IMR-90 (cell line): ENCODE results near the gene MLKL. TPM values are rescaled to one million over a fixed set of nuclear protein-coding genes. Genes with fewer than 3 reads are reported as not detected.
A peak's percentile ranks its signal among the peaks of the same experiment; 100 is the strongest.

Source experiments
- ATAC-seq: fragments of 200-7000 bp; cut with Tn5 transposase; 2 replicates; pipeline ENCODE4 v1.9.1; 2020; ENCODE audit warnings: low read depth, mild to moderate bottlenecking, moderate library complexity
- BruUV-seq: library from RNA; stranded (reverse); fragments of 400-500 nt; replicated peaks from 2 replicates; lab custom pipeline; 2021; lab: Mats Ljungman, UMichigan
- CTCF ChIA-PET: fragments of 300-600 bp; formaldehyde crosslinking; extraction: SDS; loops from one replicate; lab custom pipeline; 2021; ENCODE audit warnings: antibody characterized with exemption; lab: Yijun Ruan, JAX
- POLR2A ChIA-PET: fragments of 300-600 bp; sonication (Branson Sonifier 250); formaldehyde crosslinking; loops from one replicate; lab custom pipeline; 2022; ENCODE audit warnings: antibody characterized with exemption; ENCODE audit not compliant: unreplicated experiment; lab: Charles Lee
- DNase-seq: peaks from one replicate; pipeline ENCODE4 v3.0.0; 2013
- H2AFZ ChIP-seq: replicated peaks from 2 replicates; pipeline ENCODE3; 2013; ENCODE audit warnings: low read length, mild to moderate bottlenecking; ENCODE audit not compliant: poor library complexity
- H2AK5ac ChIP-seq: 2 replicates; pipeline ENCODE4 v1.6.1; 2013; ENCODE audit warnings: low read depth, low read length, inconsistent platforms
- H2AK9ac ChIP-seq: replicated peaks from 2 replicates; pipeline ENCODE3; 2013; ENCODE audit warnings: mild to moderate bottlenecking, low read depth, low read length, moderate library complexity; ENCODE audit not compliant: poor library complexity
- H2BK120ac ChIP-seq: 2 replicates; pipeline ENCODE4 v1.6.1; 2013; ENCODE audit warnings: low read depth, low read length, inconsistent platforms
- H2BK15ac ChIP-seq: 3 replicates; pipeline ENCODE4 v1.6.1; 2013; ENCODE audit warnings: low read depth, low read length, inconsistent platforms
- H2BK20ac ChIP-seq: 2 replicates; pipeline ENCODE4 v1.6.1; 2013; ENCODE audit warnings: low read depth, mild to moderate bottlenecking, inconsistent platforms, low read length, moderate library complexity
- H2BK5ac ChIP-seq: 2 replicates; pipeline ENCODE4 v1.6.1; 2013; ENCODE audit warnings: mild to moderate bottlenecking, low read depth, low read length, inconsistent platforms; ENCODE audit not compliant: poor library complexity, severe bottlenecking
- H3K14ac ChIP-seq: replicated peaks from 2 replicates; pipeline ENCODE4 v1.6.1; 2013; ENCODE audit warnings: low read depth, low read length, inconsistent platforms
- H3K18ac ChIP-seq: 2 replicates; pipeline ENCODE4 v1.6.1; 2013; ENCODE audit warnings: low read depth, low read length, control low read depth
- H3K23ac ChIP-seq: 2 replicates; pipeline ENCODE4 v1.6.1; 2013; ENCODE audit warnings: low read depth, low read length, inconsistent platforms
- H3K27ac ChIP-seq: 2 replicates; pipeline ENCODE4 v1.5.1; 2013; ENCODE audit warnings: mild to moderate bottlenecking, control low read depth, low read length; ENCODE audit not compliant: insufficient read depth
- H3K27me3 ChIP-seq: 2 replicates; pipeline ENCODE4 v1.6.1; 2013; ENCODE audit warnings: low read length; ENCODE audit not compliant: control insufficient read depth, insufficient read depth
- H3K36me3 ChIP-seq: 2 replicates; pipeline ENCODE4 v1.6.1; 2013; ENCODE audit warnings: low read length, mixed read lengths; ENCODE audit not compliant: control insufficient read depth, insufficient read depth
- H3K4ac ChIP-seq: 2 replicates; pipeline ENCODE4 v1.6.1; 2013; ENCODE audit warnings: low read depth, low read length, inconsistent platforms
- H3K4me1 ChIP-seq: 2 replicates; pipeline ENCODE4 v1.6.1; 2013; ENCODE audit warnings: low read length, mixed read lengths; ENCODE audit not compliant: control insufficient read depth, insufficient read depth
- H3K4me2 ChIP-seq: 2 replicates; pipeline ENCODE4 v1.6.1; 2013; ENCODE audit warnings: low read depth, mild to moderate bottlenecking, control low read depth, low read length, moderate library complexity
- H3K4me3 ChIP-seq: 2 replicates; pipeline ENCODE4 v1.5.1; 2013; ENCODE audit warnings: low read depth, mild to moderate bottlenecking, control low read depth, low read length, moderate library complexity; ENCODE audit not compliant: insufficient read depth
- H3K56ac ChIP-seq: 2 replicates; pipeline ENCODE4 v1.6.1; 2013; ENCODE audit warnings: low read length, inconsistent platforms; ENCODE audit not compliant: insufficient read depth; ENCODE audit errors: extremely low read depth
- H3K79me1 ChIP-seq, 2 experiments: 2 replicates each; pipeline ENCODE4 v1.6.1; 2013; ENCODE audit warnings: low read length in 2 of 2, inconsistent platforms in 1 of 2, low read depth in 1 of 2
- H3K9ac ChIP-seq: 2 replicates; pipeline ENCODE4 v1.6.1; 2013; ENCODE audit warnings: low read depth, low read length, control low read depth
- H3K9me1 ChIP-seq: 2 replicates; pipeline ENCODE4 v1.6.1; 2013; ENCODE audit warnings: low read length, inconsistent platforms; ENCODE audit not compliant: insufficient read depth
- H3K9me3 ChIP-seq: 2 replicates; pipeline ENCODE4 v1.6.1; 2013; ENCODE audit warnings: low read length; ENCODE audit not compliant: control insufficient read depth, insufficient read depth
- H4K20me1 ChIP-seq: 2 replicates; pipeline ENCODE4 v1.6.1; 2013; ENCODE audit warnings: low read length, inconsistent platforms; ENCODE audit not compliant: insufficient read depth
- H4K5ac ChIP-seq: 2 replicates; pipeline ENCODE4 v1.6.1; 2013; ENCODE audit warnings: mild to moderate bottlenecking, low read depth, low read length, control low read depth
- H4K8ac ChIP-seq, 2 experiments: 2 replicates each; pipeline ENCODE4 v1.6.1; 2013; ENCODE audit warnings: low read depth in 2 of 2, low read length in 2 of 2, control low read depth in 1 of 2, inconsistent platforms in 1 of 2
- H4K91ac ChIP-seq: 2 replicates; pipeline ENCODE4 v1.6.1; 2013; ENCODE audit warnings: low read depth, low read length, inconsistent platforms; ENCODE audit not compliant: insufficient read depth
- FOS ChIP-seq: fragments of 150-350 bp; IDR thresholded peaks from 2 replicates; pipeline ENCODE4 v1.6.1; 2016; ENCODE audit warnings: low read depth, low read length
- NFE2L2 ChIP-seq: fragments of 150-350 bp; IDR thresholded peaks from 2 replicates; pipeline ENCODE4 v1.6.1; 2016; ENCODE audit warnings: low read depth, mild to moderate bottlenecking, low read length
- POLR2A ChIP-seq: IDR thresholded peaks from 2 replicates; pipeline ENCODE4 v1.6.1; 2012; ENCODE audit warnings: mild to moderate bottlenecking, low read depth, low read length
- USF2 ChIP-seq: fragments of 150-350 bp; IDR thresholded peaks from 2 replicates; pipeline ENCODE4 v1.6.1; 2017; ENCODE audit warnings: mild to moderate bottlenecking, antibody characterized with exemption, low read length, low read depth
- WGBS, 2 experiments: methylation state at CpG; one replicate each; pipeline versions ENCODE4 v1.1.5 to v1.1.7; 2013; ENCODE audit warnings: missing lambda C conversion rate in 2 of 2; ENCODE audit not compliant: insufficient read length in 1 of 2; ENCODE audit errors: extremely low coverage in 2 of 2; 5-methylcytosine and 5-hydroxymethylcytosine counted together
- dilution Hi-C: fragments of 300-500 bp; cut with HindIII; formaldehyde crosslinking; loops from one replicate; pipeline ENCODE4 v1.14.3; 2018; ENCODE audit warnings: low sequenced_read_pairs; ENCODE audit not compliant: unreplicated experiment
- in situ Hi-C: fragments of 300-500 bp; cut with MboI; formaldehyde crosslinking; loops from 3 replicates; pipeline ENCODE4 v1.14.3; 2019; ENCODE audit warnings: low sequenced_read_pairs, inconsistent platforms, mixed read lengths
- intact Hi-C: fragments of 100-400 bp; cut with micrococcal nuclease; formaldehyde crosslinking; loops from 2 replicates; pipeline ENCODE4 v1.10.0; 2022
- polyA plus RNA-seq, 3 experiments: library from polyadenylated mRNA; depleted of rRNA; stranded (reverse); fragments of >200 nt; gene quantifications; 2 replicates each; pipeline ENCODE4 v1.2.3, GENCODE V29; 2012; ENCODE audit warnings: low replicate concordance in 1 of 3
- total RNA-seq: library from RNA; depleted of rRNA; stranded (reverse); fragments of >200 nt; gene quantifications from 2 replicates; pipeline ENCODE4 v1.2.3, GENCODE V29; 2012

Gene MLKL
- total and polyA plus RNA-seq, 2 of the 4 experiments (the other 2 are of a cell fraction): 3.6 to 4.5 TPM

- Histone ChIP-seq H3K79me1 (no peaks in the 10 kb centered on the region), H3K9me1 (peaks cover 7% of the 10 kb centered on the region; the same call in 1 of the 2 replicates), H2BK15ac (no peak overlapping the region), H3K27me3 (no peaks in the 10 kb centered on the region; the same call in 1 of the 2 replicates), H2AK5ac (peak overlapping the region; percentile 4), H2BK20ac (no peak overlapping the region), H3K18ac (no peak overlapping the region), H3K27ac (no peak overlapping the region), H4K20me1 (no peaks in the 10 kb centered on the region), H2BK120ac (no peak overlapping the region), H4K8ac (no peak overlapping the region), H3K4me2 (no peak overlapping the region), H3K9me3 (no peaks in the 10 kb centered on the region), H3K36me3 (no peaks in the 10 kb centered on the region), H2BK5ac (no peak overlapping the region), H3K14ac (no peak overlapping the region), H3K23ac (no peak overlapping the region), H4K91ac (no peak overlapping the region), H2AFZ (peak overlapping the region; percentile 38), H3K4me1 (peaks cover 16% of the 10 kb centered on the region), H3K4me3 (no peak overlapping the region), H3K4ac (no peak overlapping the region), H4K5ac (no peak overlapping the region), H2AK9ac (no peak overlapping the region), H3K9ac (no peak overlapping the region), H3K56ac (no peak overlapping the region)
- WGBS, 2 experiments: 89% methylated on average over 6 of the region's 13 CpGs; no CpG with 5 or more reads in 1 of the 2 experiments
- in situ Hi-C loops: no loop called here
- no TSS peak for BruUV-seq
- TF ChIP-seq NFE2L2 (no peak), POLR2A (no peak), FOS (no peak), USF2 (no peak)
- ChIA-PET CTCF (interaction anchor here (1.4 kb wide), 1 partner anchor 42 kb away, joined by 5 read pairs; no protein-coding TSS in a partner anchor), POLR2A (no interaction called here)
- DNase-seq: no peak
- dilution Hi-C loops: no loop called here
- intact Hi-C loops: no loop called here
- ATAC-seq: no peak
These were observed 40.2 kb upstream of the MLKL start for GRCh38 chr16:74740795-74741304.
